Glomerular visceral epithelial cell (primary cell): Measurements from ENCODE around the gene PSG11.
"Not testable (repeated sequence)": the region's sequence is repeated elsewhere in the genome, so short reads cannot be mapped to it uniquely, and the experiment has no call there.

Experiments used
- DNase-seq: peaks from one replicate; pipeline ENCODE4 v3.0.0-alpha.2; 2016; ENCODE audit errors: extremely low spot score

PSG11 gene

DNA sequence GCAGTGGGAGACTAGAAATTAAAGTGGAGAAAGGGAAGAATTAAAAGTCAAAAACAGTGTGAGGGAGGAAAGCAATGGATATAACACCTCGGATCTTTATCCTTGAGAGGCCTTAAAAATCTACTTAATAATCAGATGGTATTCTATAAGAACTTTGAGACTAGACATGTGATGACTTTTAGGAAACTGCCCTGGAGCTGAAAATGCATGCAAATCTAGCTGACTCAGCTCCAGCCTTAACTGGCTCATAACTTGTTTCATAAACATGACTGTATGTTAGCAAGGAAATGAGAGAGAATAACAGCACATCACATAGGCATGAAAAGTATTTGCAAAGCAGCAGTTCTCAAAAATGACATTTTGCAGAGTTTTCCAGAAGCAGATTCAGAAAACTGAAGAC, 38.1 kb downstream of the PSG11 start:
- DNase-seq, result not testable (repeated sequence)

- no peak for DNase-seq
Measured at GRCh38 chr19:42985588-42985987, 40.7 kb downstream of the PSG11 start.

- DNase-seq, result not testable (repeated sequence)
Measured at GRCh38 chr19:42982111-42982510, 44.2 kb downstream of the PSG11 start.

DNA sequence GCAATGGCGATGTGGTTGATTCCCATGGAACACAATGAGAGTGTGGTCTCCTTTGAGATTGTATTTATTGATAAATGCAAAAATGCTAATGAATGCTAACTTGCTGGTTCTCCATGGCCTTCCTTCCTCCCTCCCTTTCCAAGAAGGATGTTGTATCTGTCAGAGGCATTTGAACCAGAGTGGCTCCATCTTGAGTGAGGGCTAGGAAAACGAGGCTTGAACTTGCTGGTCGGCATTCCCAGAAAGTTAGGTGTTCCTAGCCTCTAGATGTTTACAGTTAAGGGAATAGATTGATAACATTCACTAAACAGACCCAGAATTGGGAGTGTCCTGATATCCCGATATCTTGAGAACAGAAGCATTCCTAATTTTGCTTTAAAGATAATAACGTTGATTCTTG, 54.8 kb downstream of the PSG11 start:
- not testable (repeated sequence) for DNase-seq

DNA sequence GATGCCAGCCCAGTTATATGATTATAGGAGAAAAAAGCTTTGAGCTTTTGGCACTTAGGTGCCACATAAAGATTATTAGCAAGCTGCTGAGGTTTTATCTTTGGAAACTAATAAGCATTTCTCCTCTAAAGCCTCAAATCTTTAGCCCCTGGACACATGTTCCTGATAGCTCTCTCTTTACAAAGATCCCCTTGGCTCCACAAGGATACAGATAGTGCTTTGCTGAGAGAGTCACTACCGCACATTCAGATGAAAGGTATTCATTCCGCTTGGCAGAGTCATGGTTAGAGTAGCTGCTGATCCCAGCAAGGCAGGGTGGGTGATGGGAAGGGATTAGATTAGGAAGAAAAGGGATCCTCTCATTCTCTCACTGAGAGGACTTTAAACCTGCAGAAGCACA, 61.1 kb downstream of the PSG11 start:
- DNase-seq, result no peak

GRCh38 chr19:42961119-42961518, 65.2 kb downstream of the PSG11 start:
- no peak for DNase-seq
